Suprapubic skin (tissue), 4 donors: Measurements from ENCODE around the gene SPATC1L. TPM values are rescaled to one million over a fixed set of nuclear protein-coding genes. Genes with fewer than 3 reads are reported as not detected.

Experiments used
- DNase-seq, 2 donors: peaks; one replicate each; pipeline ENCODE4 v3.0.0-alpha.2; 2019; ENCODE audit warnings: low spot score in 2 of 2
- H3K27ac ChIP-seq: fragments of 200-600 bp; sonication (generic); one replicate; pipeline ENCODE4 v1.5.1; 2019
- H3K27me3 ChIP-seq: fragments of 200-600 bp; sonication (generic); one replicate; pipeline ENCODE4 v1.5.1; 2019
- H3K36me3 ChIP-seq: fragments of 200-600 bp; sonication (generic); one replicate; pipeline ENCODE4 v1.5.1; 2019
- H3K4me1 ChIP-seq: fragments of 200-600 bp; sonication (generic); one replicate; pipeline ENCODE4 v1.5.1; 2019
- H3K4me3 ChIP-seq: fragments of 200-600 bp; sonication (generic); one replicate; pipeline ENCODE4 v1.5.1; 2019; ENCODE audit warnings: mild to moderate bottlenecking
- H3K9me3 ChIP-seq: fragments of 200-600 bp; sonication (generic); one replicate; pipeline ENCODE4 v1.5.1; 2019
- EP300 ChIP-seq: sonication (generic); formaldehyde crosslinking; IDR thresholded peaks from one replicate; pipeline ENCODE4 v1.6.1; 2017; ENCODE audit warnings: antibody characterized with exemption
- POLR2A ChIP-seq, 2 donors: fragments of 450-650 bp; IDR thresholded peaks; one replicate each; pipeline ENCODE4 v1.6.1; 2017; ENCODE audit warnings: antibody characterized with exemption in 2 of 2, mild to moderate bottlenecking in 2 of 2, moderate library complexity in 2 of 2
- POLR2AphosphoS5 ChIP-seq, 3 donors: sonication (generic); formaldehyde crosslinking; IDR thresholded peaks; one replicate each; pipeline ENCODE4 v1.6.1; 2017; ENCODE audit warnings: antibody characterized with exemption in 3 of 3
- WGBS: methylation state at CpG from one replicate; pipeline ENCODE4 v1.1.5; 2018; 5-methylcytosine and 5-hydroxymethylcytosine counted together
- total RNA-seq, 4 donors: library from RNA; depleted of rRNA; stranded (reverse); fragments of >200 nt; gene quantifications; one replicate each; pipeline ENCODE4 v1.1.0, GENCODE V29; 2016
- TF ChIP-seq, protein P1 (sequence below), 2 donors: fragments of 200-600 bp in 1 of 2; fragments of 450-650 bp in 1 of 2; sonication (generic) in 1 of 2; IDR thresholded peaks; one replicate each; pipeline ENCODE4 v1.5.1; 2016 to 2019; ENCODE audit warnings: antibody characterized with exemption in 2 of 2, mild to moderate bottlenecking in 1 of 2, moderate library complexity in 1 of 2

Gene SPATC1L
- total RNA-seq, 4 donors from 2014 or later, result 2.5 to 15.0 (median 6.9) TPM

DNA sequence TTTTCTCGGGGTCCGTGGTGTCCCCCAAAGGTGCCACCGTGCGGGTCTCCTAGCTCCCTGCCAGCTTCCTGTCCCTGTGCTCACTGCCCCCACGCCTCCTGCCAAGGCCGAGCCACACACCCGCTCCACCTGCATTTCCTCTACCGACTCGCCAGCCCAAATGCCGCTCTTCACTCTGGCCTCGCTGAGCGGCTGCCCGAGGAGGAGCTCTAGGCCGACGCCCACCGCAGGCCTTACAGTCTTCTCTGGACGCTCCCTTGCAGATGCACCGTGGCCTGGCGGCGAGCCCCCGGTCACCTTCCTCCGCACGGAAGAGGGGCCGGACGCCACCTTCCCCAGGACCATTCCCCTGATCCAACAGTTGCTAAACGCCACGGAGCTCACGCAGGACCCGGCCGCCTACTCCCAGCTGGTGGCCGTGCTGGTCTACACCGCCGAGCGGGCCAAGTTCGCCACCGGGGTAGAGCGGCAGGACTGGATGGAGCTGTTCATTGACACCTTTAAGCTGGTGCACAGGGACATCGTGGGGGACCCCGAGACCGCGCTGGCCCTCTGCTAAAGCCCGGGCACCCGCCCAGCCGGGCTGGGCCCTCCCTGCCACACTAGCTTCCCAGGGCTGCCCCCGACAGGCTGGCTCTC, 55.2 kb downstream of the SPATC1L start:
- Histone ChIP-seq H3K27me3 (no peaks in the 10 kb centered on the region), H3K27ac (no peak overlapping the region), H3K36me3 (peaks cover 48% of the 10 kb centered on the region), H3K4me3 (no peak overlapping the region), H3K9me3 (no peaks in the 10 kb centered on the region), H3K4me1 (no peaks in the 10 kb centered on the region)
- TF ChIP-seq EP300, result no peak
- TF ChIP-seq POLR2AphosphoS5 (IDR thresholded peaks at IDR 0.05), result no peak
- TF ChIP-seq, protein P1, sequence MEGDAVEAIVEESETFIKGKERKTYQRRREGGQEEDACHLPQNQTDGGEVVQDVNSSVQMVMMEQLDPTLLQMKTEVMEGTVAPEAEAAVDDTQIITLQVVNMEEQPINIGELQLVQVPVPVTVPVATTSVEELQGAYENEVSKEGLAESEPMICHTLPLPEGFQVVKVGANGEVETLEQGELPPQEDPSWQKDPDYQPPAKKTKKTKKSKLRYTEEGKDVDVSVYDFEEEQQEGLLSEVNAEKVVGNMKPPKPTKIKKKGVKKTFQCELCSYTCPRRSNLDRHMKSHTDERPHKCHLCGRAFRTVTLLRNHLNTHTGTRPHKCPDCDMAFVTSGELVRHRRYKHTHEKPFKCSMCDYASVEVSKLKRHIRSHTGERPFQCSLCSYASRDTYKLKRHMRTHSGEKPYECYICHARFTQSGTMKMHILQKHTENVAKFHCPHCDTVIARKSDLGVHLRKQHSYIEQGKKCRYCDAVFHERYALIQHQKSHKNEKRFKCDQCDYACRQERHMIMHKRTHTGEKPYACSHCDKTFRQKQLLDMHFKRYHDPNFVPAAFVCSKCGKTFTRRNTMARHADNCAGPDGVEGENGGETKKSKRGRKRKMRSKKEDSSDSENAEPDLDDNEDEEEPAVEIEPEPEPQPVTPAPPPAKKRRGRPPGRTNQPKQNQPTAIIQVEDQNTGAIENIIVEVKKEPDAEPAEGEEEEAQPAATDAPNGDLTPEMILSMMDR (IDR thresholded peaks at IDR 0.05), result no peak
- no peak for TF ChIP-seq POLR2A (IDR thresholded peaks at IDR 0.05)
- WGBS, result 100% methylated on average over 1 of the region's 45 CpGs
- DNase-seq, result peak in 1 of 2 donors; percentile 71

- Histone ChIP-seq H3K4me3 (no peak overlapping the region), H3K36me3 (peaks cover 49% of the 10 kb centered on the region), H3K27ac (no peak overlapping the region), H3K4me1 (no peaks in the 10 kb centered on the region), H3K9me3 (no peaks in the 10 kb centered on the region), H3K27me3 (no peaks in the 10 kb centered on the region)
- TF ChIP-seq POLR2AphosphoS5 (IDR thresholded peaks at IDR 0.05), result no peak
- no peak for TF ChIP-seq POLR2A (IDR thresholded peaks at IDR 0.05)
- TF ChIP-seq, protein P1 (IDR thresholded peaks at IDR 0.05), result no peak
- no peak for TF ChIP-seq EP300
- 81% methylated on average over 20 of the region's 23 CpGs for WGBS
- peak; percentile 57 to 63 for DNase-seq
Observed at GRCh38 chr21:46128106-46128932, 55.9 kb downstream of the SPATC1L start.

DNA sequence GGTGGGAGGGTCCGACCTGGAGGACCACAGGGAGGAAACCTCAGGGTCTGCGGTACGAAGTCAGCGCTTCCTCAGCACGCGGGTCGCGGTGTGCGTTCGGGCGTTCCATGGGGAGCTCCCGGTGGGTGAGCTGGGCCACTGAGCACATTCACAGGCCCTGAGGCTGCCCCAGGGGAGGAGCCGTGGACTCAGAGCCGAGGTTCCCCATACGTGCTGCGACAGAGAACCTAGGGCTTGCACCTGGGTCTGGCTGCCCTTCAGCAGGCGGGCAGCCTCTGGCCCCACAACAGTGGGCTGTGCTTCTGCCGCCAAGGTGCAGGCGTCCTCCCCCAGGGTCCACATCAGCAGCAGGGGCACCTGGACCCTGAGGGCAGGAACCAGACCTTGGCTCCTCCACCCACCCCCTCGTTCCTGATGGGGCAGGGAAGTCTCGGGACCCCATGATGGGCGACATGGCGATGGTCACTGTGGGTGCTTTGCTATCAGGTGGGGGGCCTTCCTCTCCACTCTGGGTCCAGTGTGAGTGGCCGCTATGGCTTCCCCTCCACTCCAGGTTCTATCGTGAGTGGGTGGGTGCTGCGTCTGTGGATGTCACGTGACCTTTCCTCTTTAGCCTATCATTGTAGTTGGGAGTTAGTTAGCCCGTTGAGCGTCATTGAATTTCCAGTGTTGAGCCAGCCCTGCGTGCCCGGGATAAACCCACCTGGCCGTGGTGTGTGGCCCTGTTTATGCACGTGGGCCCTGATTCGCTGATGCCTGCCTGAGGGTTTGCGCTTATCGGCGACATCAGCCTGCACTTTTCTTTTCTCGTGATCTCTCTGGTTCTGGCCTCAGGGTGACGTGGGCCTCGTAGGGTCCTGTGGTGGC, 56.8 kb downstream of the SPATC1L start:
- TF ChIP-seq, protein P1 (IDR thresholded peaks at IDR 0.05), result no peak
- TF ChIP-seq EP300, result no peak
- TF ChIP-seq POLR2A (IDR thresholded peaks at IDR 0.05), result no peak
- no peak for TF ChIP-seq POLR2AphosphoS5 (IDR thresholded peaks at IDR 0.05)
- Histone ChIP-seq H3K4me1 (no peaks in the 10 kb centered on the region), H3K9me3 (no peaks in the 10 kb centered on the region), H3K27me3 (no peaks in the 10 kb centered on the region), H3K36me3 (peaks cover 56% of the 10 kb centered on the region), H3K4me3 (no peak overlapping the region), H3K27ac (no peak overlapping the region)
- peak; percentile 58 to 78 for DNase-seq
- WGBS, result 88% methylated on average over 36 of the region's 40 CpGs

GRCh38 chr21:46126309-46127238, 57.7 kb downstream of the SPATC1L start:
- peak; percentile 62 to 76 for DNase-seq
- H3K36me3 ChIP-seq, result peaks cover 65% of the 10 kb centered on the region
- H3K27ac ChIP-seq, result no peak overlapping the region
- no peaks in the 10 kb centered on the region for H3K4me1 ChIP-seq
- no peaks in the 10 kb centered on the region for H3K9me3 ChIP-seq
- H3K4me3 ChIP-seq, result no peak overlapping the region
- TF ChIP-seq EP300, result no peak
- no peak for TF ChIP-seq POLR2A (IDR thresholded peaks at IDR 0.05)
- TF ChIP-seq POLR2AphosphoS5 (IDR thresholded peaks at IDR 0.05), result no peak
- TF ChIP-seq, protein P1 (IDR thresholded peaks at IDR 0.05), result no peak
- WGBS, result 88% methylated on average over 9 of the region's 32 CpGs
- H3K27me3 ChIP-seq, result no peaks in the 10 kb centered on the region
